ENCODE measurements around the gene PEX14. TPM values are rescaled to one million over a fixed set of nuclear protein-coding genes. Genes with fewer than 3 reads are reported as not detected.

Gene PEX14
- total RNA-seq, 1 experiment from 2014 or later, result 36.0 TPM

GRCh38 chr1:10530756-10531495, 56.2 kb downstream of the PEX14 start:
- ATAC-seq (no peak), DNase-seq (ENCODE audit: low read depth, low spot score) (no peak)
- Histone ChIP-seq H3K9me3 (ENCODE audit: control insufficient read depth, insufficient read depth, low read depth, low read length) (no peaks in the 10 kb centered on the region), H3K4me1 (ENCODE audit: control insufficient read depth, insufficient read depth, low read length) (peaks cover 54% of the 10 kb centered on the region), H3K36me3 (ENCODE audit: control insufficient read depth, insufficient read depth, low read length) (no peaks in the 10 kb centered on the region), H3K27ac (ENCODE audit: low read length) (peak overlapping the region; percentile 92), H3K27me3 (ENCODE audit: control insufficient read depth, insufficient read depth, low read length) (no peaks in the 10 kb centered on the region), H3K4me3 (ENCODE audit: low read depth in 2 of 2, low read length in 2 of 2) (no peak overlapping the region)
- intact Hi-C loops (cut with micrococcal nuclease; ENCODE audit: unreplicated experiment) (no loop called here), in situ Hi-C loops (cut with HindIII; ENCODE audit: low pct_unique_long_range_greater_than_20kb, low sequenced_read_pairs) (no loop called here)
- TF ChIP-seq SIN3A (IDR thresholded peaks at IDR 0.05; ENCODE audit: borderline replicate concordance, insufficient read depth, low read depth, low read length) (no peak), POLR2AphosphoS5 (IDR thresholded peaks at IDR 0.05; ENCODE audit: low read depth, low read length) (no peak), TCF7L2 (IDR thresholded peaks at IDR 0.05; ENCODE audit: low read depth, low read length) (no peak)
- TF ChIP-seq, protein P1, sequence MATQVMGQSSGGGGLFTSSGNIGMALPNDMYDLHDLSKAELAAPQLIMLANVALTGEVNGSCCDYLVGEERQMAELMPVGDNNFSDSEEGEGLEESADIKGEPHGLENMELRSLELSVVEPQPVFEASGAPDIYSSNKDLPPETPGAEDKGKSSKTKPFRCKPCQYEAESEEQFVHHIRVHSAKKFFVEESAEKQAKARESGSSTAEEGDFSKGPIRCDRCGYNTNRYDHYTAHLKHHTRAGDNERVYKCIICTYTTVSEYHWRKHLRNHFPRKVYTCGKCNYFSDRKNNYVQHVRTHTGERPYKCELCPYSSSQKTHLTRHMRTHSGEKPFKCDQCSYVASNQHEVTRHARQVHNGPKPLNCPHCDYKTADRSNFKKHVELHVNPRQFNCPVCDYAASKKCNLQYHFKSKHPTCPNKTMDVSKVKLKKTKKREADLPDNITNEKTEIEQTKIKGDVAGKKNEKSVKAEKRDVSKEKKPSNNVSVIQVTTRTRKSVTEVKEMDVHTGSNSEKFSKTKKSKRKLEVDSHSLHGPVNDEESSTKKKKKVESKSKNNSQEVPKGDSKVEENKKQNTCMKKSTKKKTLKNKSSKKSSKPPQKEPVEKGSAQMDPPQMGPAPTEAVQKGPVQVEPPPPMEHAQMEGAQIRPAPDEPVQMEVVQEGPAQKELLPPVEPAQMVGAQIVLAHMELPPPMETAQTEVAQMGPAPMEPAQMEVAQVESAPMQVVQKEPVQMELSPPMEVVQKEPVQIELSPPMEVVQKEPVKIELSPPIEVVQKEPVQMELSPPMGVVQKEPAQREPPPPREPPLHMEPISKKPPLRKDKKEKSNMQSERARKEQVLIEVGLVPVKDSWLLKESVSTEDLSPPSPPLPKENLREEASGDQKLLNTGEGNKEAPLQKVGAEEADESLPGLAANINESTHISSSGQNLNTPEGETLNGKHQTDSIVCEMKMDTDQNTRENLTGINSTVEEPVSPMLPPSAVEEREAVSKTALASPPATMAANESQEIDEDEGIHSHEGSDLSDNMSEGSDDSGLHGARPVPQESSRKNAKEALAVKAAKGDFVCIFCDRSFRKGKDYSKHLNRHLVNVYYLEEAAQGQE (IDR thresholded peaks at IDR 0.05; ENCODE audit: insufficient read depth in 1 of 2, low read depth in 2 of 2, low read length in 1 of 2), result no peak
- TF ChIP-seq, protein P2, sequence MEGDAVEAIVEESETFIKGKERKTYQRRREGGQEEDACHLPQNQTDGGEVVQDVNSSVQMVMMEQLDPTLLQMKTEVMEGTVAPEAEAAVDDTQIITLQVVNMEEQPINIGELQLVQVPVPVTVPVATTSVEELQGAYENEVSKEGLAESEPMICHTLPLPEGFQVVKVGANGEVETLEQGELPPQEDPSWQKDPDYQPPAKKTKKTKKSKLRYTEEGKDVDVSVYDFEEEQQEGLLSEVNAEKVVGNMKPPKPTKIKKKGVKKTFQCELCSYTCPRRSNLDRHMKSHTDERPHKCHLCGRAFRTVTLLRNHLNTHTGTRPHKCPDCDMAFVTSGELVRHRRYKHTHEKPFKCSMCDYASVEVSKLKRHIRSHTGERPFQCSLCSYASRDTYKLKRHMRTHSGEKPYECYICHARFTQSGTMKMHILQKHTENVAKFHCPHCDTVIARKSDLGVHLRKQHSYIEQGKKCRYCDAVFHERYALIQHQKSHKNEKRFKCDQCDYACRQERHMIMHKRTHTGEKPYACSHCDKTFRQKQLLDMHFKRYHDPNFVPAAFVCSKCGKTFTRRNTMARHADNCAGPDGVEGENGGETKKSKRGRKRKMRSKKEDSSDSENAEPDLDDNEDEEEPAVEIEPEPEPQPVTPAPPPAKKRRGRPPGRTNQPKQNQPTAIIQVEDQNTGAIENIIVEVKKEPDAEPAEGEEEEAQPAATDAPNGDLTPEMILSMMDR (IDR thresholded peaks at IDR 0.05), result no peak
- POLR2A ChIA-PET, result no interaction called here
- no TSS peak for BruUV-seq (replicated peaks)
- CTCF ChIA-PET, result no interaction called here

- CTCF ChIA-PET, result no interaction called here
- no peaks in the 10 kb centered on the region for H3K9me3 ChIP-seq (ENCODE audit: control insufficient read depth, insufficient read depth, low read depth, low read length)
- TF ChIP-seq POLR2AphosphoS5 (IDR thresholded peaks at IDR 0.05; ENCODE audit: low read depth, low read length) (no peak), TCF7L2 (IDR thresholded peaks at IDR 0.05; ENCODE audit: low read depth, low read length) (no peak), SIN3A (IDR thresholded peaks at IDR 0.05; ENCODE audit: borderline replicate concordance, insufficient read depth, low read depth, low read length) (no peak)
- TF ChIP-seq, protein P2 (IDR thresholded peaks at IDR 0.05), result no peak
- TF ChIP-seq, protein P1 (IDR thresholded peaks at IDR 0.05; ENCODE audit: insufficient read depth in 1 of 2, low read depth in 2 of 2, low read length in 1 of 2), result no peak
- ATAC-seq (no peak), DNase-seq (ENCODE audit: low read depth, low spot score) (no peak)
- POLR2A ChIA-PET, result no interaction called here
- 0 out of 2 replicates have a peak overlapping the region, but pooled peaks have one; percentile 6 for H3K27ac ChIP-seq (ENCODE audit: low read length)
- in situ Hi-C loops (cut with HindIII; ENCODE audit: low pct_unique_long_range_greater_than_20kb, low sequenced_read_pairs), result no loop called here
- peaks cover 54% of the 10 kb centered on the region for H3K4me1 ChIP-seq (ENCODE audit: control insufficient read depth, insufficient read depth, low read length)
- no peak overlapping the region for H3K4me3 ChIP-seq (ENCODE audit: low read depth in 2 of 2, low read length in 2 of 2)
- H3K36me3 ChIP-seq (ENCODE audit: control insufficient read depth, insufficient read depth, low read length), result no peaks in the 10 kb centered on the region
- intact Hi-C loops (cut with micrococcal nuclease; ENCODE audit: unreplicated experiment), result no loop called here
- BruUV-seq (replicated peaks), result no TSS peak
- H3K27me3 ChIP-seq (ENCODE audit: control insufficient read depth, insufficient read depth, low read length), result no peaks in the 10 kb centered on the region
Measured at GRCh38 chr1:10532362-10532761, 57.6 kb downstream of the PEX14 start.

Data from Panc1 (cell line).